IMR-90 (cell line): ENCODE results near the gene PMAIP1. TPM values are rescaled to one million over a fixed set of nuclear protein-coding genes. Genes with fewer than 3 reads are reported as not detected.

Experiments used
- ATAC-seq: fragments of 200-7000 bp; cut with Tn5 transposase; 2 replicates; pipeline ENCODE4 v1.9.1; 2020; ENCODE audit warnings: low read depth, mild to moderate bottlenecking, moderate library complexity
- BruUV-seq: library from RNA; stranded (reverse); fragments of 400-500 nt; replicated peaks from 2 replicates; lab custom pipeline; 2021; lab: Mats Ljungman, UMichigan
- CTCF ChIA-PET: fragments of 300-600 bp; formaldehyde crosslinking; extraction: SDS; loops from one replicate; lab custom pipeline; 2021; ENCODE audit warnings: antibody characterized with exemption; lab: Yijun Ruan, JAX
- POLR2A ChIA-PET: fragments of 300-600 bp; sonication (Branson Sonifier 250); formaldehyde crosslinking; loops from one replicate; lab custom pipeline; 2022; ENCODE audit warnings: antibody characterized with exemption; ENCODE audit not compliant: unreplicated experiment; lab: Charles Lee
- DNase-seq: peaks from one replicate; pipeline ENCODE4 v3.0.0; 2013
- H2AFZ ChIP-seq: replicated peaks from 2 replicates; pipeline ENCODE3; 2013; ENCODE audit warnings: low read length, mild to moderate bottlenecking; ENCODE audit not compliant: poor library complexity
- H2AK5ac ChIP-seq: 2 replicates; pipeline ENCODE4 v1.6.1; 2013; ENCODE audit warnings: low read depth, low read length, inconsistent platforms
- H2AK9ac ChIP-seq: replicated peaks from 2 replicates; pipeline ENCODE3; 2013; ENCODE audit warnings: mild to moderate bottlenecking, low read depth, low read length, moderate library complexity; ENCODE audit not compliant: poor library complexity
- H2BK120ac ChIP-seq: 2 replicates; pipeline ENCODE4 v1.6.1; 2013; ENCODE audit warnings: low read depth, low read length, inconsistent platforms
- H2BK15ac ChIP-seq: 3 replicates; pipeline ENCODE4 v1.6.1; 2013; ENCODE audit warnings: low read depth, low read length, inconsistent platforms
- H2BK20ac ChIP-seq: 2 replicates; pipeline ENCODE4 v1.6.1; 2013; ENCODE audit warnings: low read depth, mild to moderate bottlenecking, inconsistent platforms, low read length, moderate library complexity
- H2BK5ac ChIP-seq: 2 replicates; pipeline ENCODE4 v1.6.1; 2013; ENCODE audit warnings: mild to moderate bottlenecking, low read depth, low read length, inconsistent platforms; ENCODE audit not compliant: poor library complexity, severe bottlenecking
- H3K14ac ChIP-seq: replicated peaks from 2 replicates; pipeline ENCODE4 v1.6.1; 2013; ENCODE audit warnings: low read depth, low read length, inconsistent platforms
- H3K18ac ChIP-seq: 2 replicates; pipeline ENCODE4 v1.6.1; 2013; ENCODE audit warnings: low read depth, low read length, control low read depth
- H3K23ac ChIP-seq: 2 replicates; pipeline ENCODE4 v1.6.1; 2013; ENCODE audit warnings: low read depth, low read length, inconsistent platforms
- H3K27ac ChIP-seq: 2 replicates; pipeline ENCODE4 v1.5.1; 2013; ENCODE audit warnings: mild to moderate bottlenecking, control low read depth, low read length; ENCODE audit not compliant: insufficient read depth
- H3K27me3 ChIP-seq: 2 replicates; pipeline ENCODE4 v1.6.1; 2013; ENCODE audit warnings: low read length; ENCODE audit not compliant: control insufficient read depth, insufficient read depth
- H3K36me3 ChIP-seq: 2 replicates; pipeline ENCODE4 v1.6.1; 2013; ENCODE audit warnings: low read length, mixed read lengths; ENCODE audit not compliant: control insufficient read depth, insufficient read depth
- H3K4ac ChIP-seq: 2 replicates; pipeline ENCODE4 v1.6.1; 2013; ENCODE audit warnings: low read depth, low read length, inconsistent platforms
- H3K4me1 ChIP-seq: 2 replicates; pipeline ENCODE4 v1.6.1; 2013; ENCODE audit warnings: low read length, mixed read lengths; ENCODE audit not compliant: control insufficient read depth, insufficient read depth
- H3K4me2 ChIP-seq: 2 replicates; pipeline ENCODE4 v1.6.1; 2013; ENCODE audit warnings: low read depth, mild to moderate bottlenecking, control low read depth, low read length, moderate library complexity
- H3K4me3 ChIP-seq: 2 replicates; pipeline ENCODE4 v1.5.1; 2013; ENCODE audit warnings: low read depth, mild to moderate bottlenecking, control low read depth, low read length, moderate library complexity; ENCODE audit not compliant: insufficient read depth
- H3K56ac ChIP-seq: 2 replicates; pipeline ENCODE4 v1.6.1; 2013; ENCODE audit warnings: low read length, inconsistent platforms; ENCODE audit not compliant: insufficient read depth; ENCODE audit errors: extremely low read depth
- H3K79me1 ChIP-seq, 2 experiments: 2 replicates each; pipeline ENCODE4 v1.6.1; 2013; ENCODE audit warnings: low read length in 2 of 2, inconsistent platforms in 1 of 2, low read depth in 1 of 2
- H3K9ac ChIP-seq: 2 replicates; pipeline ENCODE4 v1.6.1; 2013; ENCODE audit warnings: low read depth, low read length, control low read depth
- H3K9me1 ChIP-seq: 2 replicates; pipeline ENCODE4 v1.6.1; 2013; ENCODE audit warnings: low read length, inconsistent platforms; ENCODE audit not compliant: insufficient read depth
- H3K9me3 ChIP-seq: 2 replicates; pipeline ENCODE4 v1.6.1; 2013; ENCODE audit warnings: low read length; ENCODE audit not compliant: control insufficient read depth, insufficient read depth
- H4K20me1 ChIP-seq: 2 replicates; pipeline ENCODE4 v1.6.1; 2013; ENCODE audit warnings: low read length, inconsistent platforms; ENCODE audit not compliant: insufficient read depth
- H4K5ac ChIP-seq: 2 replicates; pipeline ENCODE4 v1.6.1; 2013; ENCODE audit warnings: mild to moderate bottlenecking, low read depth, low read length, control low read depth
- H4K8ac ChIP-seq, 2 experiments: 2 replicates each; pipeline ENCODE4 v1.6.1; 2013; ENCODE audit warnings: low read depth in 2 of 2, low read length in 2 of 2, control low read depth in 1 of 2, inconsistent platforms in 1 of 2
- H4K91ac ChIP-seq: 2 replicates; pipeline ENCODE4 v1.6.1; 2013; ENCODE audit warnings: low read depth, low read length, inconsistent platforms; ENCODE audit not compliant: insufficient read depth
- WGBS, 2 experiments: methylation state at CpG; one replicate each; pipeline versions ENCODE4 v1.1.5 to v1.1.7; 2013; ENCODE audit warnings: missing lambda C conversion rate in 2 of 2; ENCODE audit not compliant: insufficient read length in 1 of 2; ENCODE audit errors: extremely low coverage in 2 of 2; 5-methylcytosine and 5-hydroxymethylcytosine counted together
- dilution Hi-C: fragments of 300-500 bp; cut with HindIII; formaldehyde crosslinking; loops from one replicate; pipeline ENCODE4 v1.14.3; 2018; ENCODE audit warnings: low sequenced_read_pairs; ENCODE audit not compliant: unreplicated experiment
- in situ Hi-C: fragments of 300-500 bp; cut with MboI; formaldehyde crosslinking; loops from 3 replicates; pipeline ENCODE4 v1.14.3; 2019; ENCODE audit warnings: low sequenced_read_pairs, inconsistent platforms, mixed read lengths
- intact Hi-C: fragments of 100-400 bp; cut with micrococcal nuclease; formaldehyde crosslinking; loops from 2 replicates; pipeline ENCODE4 v1.10.0; 2022
- polyA plus RNA-seq, 3 experiments: library from polyadenylated mRNA; depleted of rRNA; stranded (reverse); fragments of >200 nt; gene quantifications; 2 replicates each; pipeline ENCODE4 v1.2.3, GENCODE V29; 2012; ENCODE audit warnings: low replicate concordance in 1 of 3
- total RNA-seq: library from RNA; depleted of rRNA; stranded (reverse); fragments of >200 nt; gene quantifications from 2 replicates; pipeline ENCODE4 v1.2.3, GENCODE V29; 2012; rRNA removed
- TF ChIP-seq, protein P1 (sequence below): fragments of 150-350 bp; IDR thresholded peaks from 2 replicates; pipeline ENCODE4 v1.6.1; 2016; ENCODE audit warnings: low read depth, mild to moderate bottlenecking, low read length, moderate library complexity, borderline replicate concordance

Gene PMAIP1
- total and polyA plus RNA-seq, 2 of the 4 experiments (the other 2 are of a cell fraction): 14.0 to 30.1 TPM

DNA sequence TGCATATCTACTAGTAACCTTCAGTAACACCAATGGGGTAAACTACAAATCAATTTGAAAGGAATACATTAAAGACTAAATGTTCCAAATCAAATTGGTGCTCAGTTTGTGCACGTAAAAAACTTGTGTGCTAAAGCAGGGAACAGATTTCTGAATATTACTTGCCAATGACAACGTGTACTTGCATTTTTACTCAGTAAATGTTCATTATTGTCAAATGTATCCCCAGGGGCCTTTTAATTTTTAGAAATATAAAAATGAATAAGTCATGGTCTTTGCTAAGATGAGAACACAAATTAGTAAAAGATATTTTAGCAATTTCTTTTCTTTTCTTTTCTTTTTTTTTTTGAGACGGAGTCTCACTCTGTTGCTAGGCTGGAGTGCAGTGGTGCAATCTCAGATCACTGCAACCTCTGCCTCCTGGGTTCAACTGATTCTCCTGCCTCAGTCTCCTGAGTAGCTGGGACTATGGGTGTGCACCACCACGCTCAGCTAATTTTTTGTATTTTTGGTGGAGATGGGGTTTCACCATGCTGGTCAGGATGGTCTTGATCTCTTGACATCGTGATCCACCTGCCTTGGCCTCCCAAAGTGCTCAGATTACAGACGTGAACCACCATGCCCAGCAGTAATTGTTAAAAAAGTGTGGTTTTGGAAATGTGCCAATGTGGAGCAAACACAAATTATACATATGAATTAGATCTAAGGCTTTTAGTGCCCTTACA lies 52.6 kb downstream of the PMAIP1 start:
- no peak for ATAC-seq
- no peak overlapping the region for H2AK5ac ChIP-seq
- H2BK5ac ChIP-seq: peak overlapping the region; percentile 8
- H3K18ac ChIP-seq: no peak overlapping the region
- H3K9ac ChIP-seq: no peak overlapping the region
- CTCF ChIA-PET: no interaction called here
- H2BK20ac ChIP-seq: no peak overlapping the region
- in situ Hi-C loops (no loop called here), intact Hi-C loops (loop anchor here (5.0 to 10.0 kb wide), 3 partner anchors 40 to 1782 kb away; no protein-coding TSS in a partner anchor), dilution Hi-C loops (no loop called here)
- TF ChIP-seq, protein P1, sequence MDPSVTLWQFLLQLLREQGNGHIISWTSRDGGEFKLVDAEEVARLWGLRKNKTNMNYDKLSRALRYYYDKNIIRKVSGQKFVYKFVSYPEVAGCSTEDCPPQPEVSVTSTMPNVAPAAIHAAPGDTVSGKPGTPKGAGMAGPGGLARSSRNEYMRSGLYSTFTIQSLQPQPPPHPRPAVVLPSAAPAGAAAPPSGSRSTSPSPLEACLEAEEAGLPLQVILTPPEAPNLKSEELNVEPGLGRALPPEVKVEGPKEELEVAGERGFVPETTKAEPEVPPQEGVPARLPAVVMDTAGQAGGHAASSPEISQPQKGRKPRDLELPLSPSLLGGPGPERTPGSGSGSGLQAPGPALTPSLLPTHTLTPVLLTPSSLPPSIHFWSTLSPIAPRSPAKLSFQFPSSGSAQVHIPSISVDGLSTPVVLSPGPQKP: no peak
- DNase-seq: no peak
- H3K27me3 ChIP-seq: no peaks in the 10 kb centered on the region
- no peak overlapping the region for H3K56ac ChIP-seq
- peak overlapping the region in 1 of 2 experiments; percentile 37; a peak in 1 of 4 replicates for H4K8ac ChIP-seq
- no peak overlapping the region for H3K23ac ChIP-seq
- no peak overlapping the region for H3K27ac ChIP-seq
- no peak overlapping the region for H3K14ac ChIP-seq
- no peak overlapping the region for H4K5ac ChIP-seq
- 0 out of 3 replicates have a peak overlapping the region, but pooled peaks have one; percentile 11 for H2BK15ac ChIP-seq
- POLR2A ChIA-PET: no interaction called here
- H3K4me3 ChIP-seq: no peak overlapping the region
- H2AK9ac ChIP-seq: no peak overlapping the region
- no peak overlapping the region for H3K4me2 ChIP-seq
- no peaks in the 10 kb centered on the region for H3K36me3 ChIP-seq
- no CpG with 5 or more reads among the region's 6 CpGs for WGBS, 2 experiments
- peaks cover 6% of the 10 kb centered on the region; the same call in 1 of the 2 replicates for H3K4me1 ChIP-seq
- H3K4ac ChIP-seq: peak overlapping the region; percentile 57; the same call in 1 of the 2 replicates
- no TSS peak for BruUV-seq
- H4K20me1 ChIP-seq: no peaks in the 10 kb centered on the region
- no peaks in the 10 kb centered on the region for H3K9me3 ChIP-seq
- H3K9me1 ChIP-seq: peaks cover 2% of the 10 kb centered on the region
- H2AFZ ChIP-seq: no peak overlapping the region
- H3K79me1 ChIP-seq: no peaks in the 10 kb centered on the region; a peak in 1 of 4 replicates
- H4K91ac ChIP-seq: no peak overlapping the region
- no peak overlapping the region for H2BK120ac ChIP-seq

Other genes with a start within 250 kb of the PMAIP1 start
- gene CCBE1, start 202.6 kb upstream of the PMAIP1 start, total RNA-seq: 93.9 and 148 TPM in 2 replicates
- gene CCBE1, start 202.6 kb upstream of the PMAIP1 start, polyA plus RNA-seq (2012; rRNA removed): 64.8 and 65.1 TPM in 2 replicates